Measurements from ENCODE around the gene SMIM3.

The SMIM3 gene

DNA sequence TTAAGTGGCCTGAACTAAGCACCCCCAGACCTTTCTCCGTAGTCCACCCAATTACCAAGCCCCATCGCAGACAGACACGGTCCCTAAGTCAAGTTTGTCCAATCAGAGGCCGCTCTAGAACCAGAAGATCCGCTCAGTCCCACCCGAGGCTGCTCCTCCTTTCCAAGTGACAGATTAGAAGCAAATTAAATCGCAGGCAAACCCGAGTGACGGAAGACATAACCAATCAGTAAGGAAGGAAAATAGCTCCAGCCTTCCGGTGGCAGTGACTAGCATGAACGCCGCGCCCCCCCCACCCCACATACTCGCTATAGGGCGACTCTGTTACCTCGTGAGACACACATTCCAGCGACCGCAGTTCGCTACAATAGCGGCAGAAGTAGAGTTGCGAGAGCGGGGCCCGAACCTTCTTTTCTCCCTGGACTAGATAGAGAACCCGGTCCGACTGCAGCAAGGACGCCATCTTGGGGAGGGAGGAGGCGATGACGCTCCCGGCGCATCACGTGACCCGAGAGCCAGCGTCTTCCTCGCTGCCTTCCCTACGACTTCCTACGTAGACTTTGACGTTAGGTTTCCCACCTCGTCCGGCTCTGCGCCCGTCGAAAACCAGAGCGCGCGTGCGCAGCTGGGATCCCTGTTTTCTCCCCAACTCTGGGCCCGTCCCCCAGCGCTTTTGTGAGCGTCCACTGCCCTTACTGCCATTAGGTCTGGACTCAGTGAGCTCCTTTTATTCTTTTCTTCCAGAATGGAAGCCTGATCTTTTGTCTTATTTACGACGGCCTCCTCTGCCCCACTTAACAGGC, 19.8 kb upstream of the SMIM3 start, which contains the start of gene DCTN4:
Gene DCTN4, minus strand, starts transcription at position 487 of the 803 bp plus-strand sequence. Its CDS starts 24 bp downstream, at position 463.
- peak within 1 kb of the TSS; percentile 92 for H3K4me2 ChIP-seq (ENCODE audit: low read depth, low read length, poor library complexity, severe bottlenecking)
- H3K9ac ChIP-seq (ENCODE audit: low read length): peak within 1 kb of the TSS; percentile 82
- no peaks in the 10 kb centered on the region for H3K9me2 ChIP-seq (replicated peaks; ENCODE audit: insufficient read depth, low read length)
- H3K27me3 ChIP-seq (ENCODE audit: low read length): no peaks in the 10 kb centered on the region
- no peaks in the 10 kb centered on the region for H4K20me1 ChIP-seq (ENCODE audit: low read depth, low read length)
- peaks cover 12% of the 10 kb centered on the region; the same call in 1 of the 2 replicates for H3K36me3 ChIP-seq (ENCODE audit: low read length)
- H3K79me2 ChIP-seq (ENCODE audit: insufficient read depth, low read length): peaks cover 37% of the 10 kb centered on the region
- peak within 1 kb of the TSS; percentile 93 for H3K4me3 ChIP-seq (ENCODE audit: insufficient read depth, low read length, poor library complexity, severe bottlenecking)
- no peaks in the 10 kb centered on the region for H3F3A ChIP-seq (ENCODE audit: insufficient read depth)
- TF ChIP-seq, protein P1, sequence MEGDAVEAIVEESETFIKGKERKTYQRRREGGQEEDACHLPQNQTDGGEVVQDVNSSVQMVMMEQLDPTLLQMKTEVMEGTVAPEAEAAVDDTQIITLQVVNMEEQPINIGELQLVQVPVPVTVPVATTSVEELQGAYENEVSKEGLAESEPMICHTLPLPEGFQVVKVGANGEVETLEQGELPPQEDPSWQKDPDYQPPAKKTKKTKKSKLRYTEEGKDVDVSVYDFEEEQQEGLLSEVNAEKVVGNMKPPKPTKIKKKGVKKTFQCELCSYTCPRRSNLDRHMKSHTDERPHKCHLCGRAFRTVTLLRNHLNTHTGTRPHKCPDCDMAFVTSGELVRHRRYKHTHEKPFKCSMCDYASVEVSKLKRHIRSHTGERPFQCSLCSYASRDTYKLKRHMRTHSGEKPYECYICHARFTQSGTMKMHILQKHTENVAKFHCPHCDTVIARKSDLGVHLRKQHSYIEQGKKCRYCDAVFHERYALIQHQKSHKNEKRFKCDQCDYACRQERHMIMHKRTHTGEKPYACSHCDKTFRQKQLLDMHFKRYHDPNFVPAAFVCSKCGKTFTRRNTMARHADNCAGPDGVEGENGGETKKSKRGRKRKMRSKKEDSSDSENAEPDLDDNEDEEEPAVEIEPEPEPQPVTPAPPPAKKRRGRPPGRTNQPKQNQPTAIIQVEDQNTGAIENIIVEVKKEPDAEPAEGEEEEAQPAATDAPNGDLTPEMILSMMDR (IDR thresholded peaks at IDR 0.05; ENCODE audit: insufficient read depth, low read length, poor library complexity, severe bottlenecking): no peak
- TF ChIP-seq EZH2phosphoT487 (conservative IDR thresholded peaks at IDR 0.05; ENCODE audit: low read length): no peak
- H3K27ac ChIP-seq (ENCODE audit: low read depth, low read length): peak within 1 kb of the TSS; percentile 79
- H3K9me3 ChIP-seq (ENCODE audit: insufficient read depth, low read length): no peaks in the 10 kb centered on the region
- peak within 1 kb of the TSS; percentile 82 for H2AFZ ChIP-seq (ENCODE audit: low read depth, low read length, severe bottlenecking)

DNA sequence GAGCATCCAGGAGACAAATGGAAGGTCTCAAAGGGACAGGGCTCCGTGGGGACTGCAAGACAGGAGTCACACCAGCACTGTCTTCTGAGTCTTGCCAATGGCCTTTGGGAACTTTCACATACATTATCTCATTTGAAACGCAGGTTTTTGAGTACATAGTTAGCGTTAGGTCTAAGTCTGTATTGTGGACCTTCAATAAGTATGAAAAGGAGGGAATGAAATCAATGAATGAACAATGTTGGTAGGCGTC, 19.3 kb upstream of the SMIM3 start:
- peak overlapping the region; percentile 92 for H3K4me2 ChIP-seq (ENCODE audit: low read depth, low read length, poor library complexity, severe bottlenecking)
- peak overlapping the region; percentile 82 for H2AFZ ChIP-seq (ENCODE audit: low read depth, low read length, severe bottlenecking)
- H3K36me3 ChIP-seq (ENCODE audit: low read length): 0 out of 2 replicates have a peak, but pooled peaks cover 9% of the 10 kb centered on the region
- H3K9me3 ChIP-seq (ENCODE audit: insufficient read depth, low read length): no peaks in the 10 kb centered on the region
- peaks cover 33% of the 10 kb centered on the region for H3K79me2 ChIP-seq (ENCODE audit: insufficient read depth, low read length)
- no peaks in the 10 kb centered on the region for H3K27me3 ChIP-seq (ENCODE audit: low read length)
- TF ChIP-seq, protein P1 (IDR thresholded peaks at IDR 0.05; ENCODE audit: insufficient read depth, low read length, poor library complexity, severe bottlenecking): no peak
- H3F3A ChIP-seq (ENCODE audit: insufficient read depth): no peaks in the 10 kb centered on the region
- peak overlapping the region; percentile 79 for H3K27ac ChIP-seq (ENCODE audit: low read depth, low read length)
- peak overlapping the region; percentile 82 for H3K9ac ChIP-seq (ENCODE audit: low read length)
- peak overlapping the region; percentile 93 for H3K4me3 ChIP-seq (ENCODE audit: insufficient read depth, low read length, poor library complexity, severe bottlenecking)
- H3K9me2 ChIP-seq (replicated peaks; ENCODE audit: insufficient read depth, low read length): no peaks in the 10 kb centered on the region
- no peaks in the 10 kb centered on the region for H4K20me1 ChIP-seq (ENCODE audit: low read depth, low read length)

DNA sequence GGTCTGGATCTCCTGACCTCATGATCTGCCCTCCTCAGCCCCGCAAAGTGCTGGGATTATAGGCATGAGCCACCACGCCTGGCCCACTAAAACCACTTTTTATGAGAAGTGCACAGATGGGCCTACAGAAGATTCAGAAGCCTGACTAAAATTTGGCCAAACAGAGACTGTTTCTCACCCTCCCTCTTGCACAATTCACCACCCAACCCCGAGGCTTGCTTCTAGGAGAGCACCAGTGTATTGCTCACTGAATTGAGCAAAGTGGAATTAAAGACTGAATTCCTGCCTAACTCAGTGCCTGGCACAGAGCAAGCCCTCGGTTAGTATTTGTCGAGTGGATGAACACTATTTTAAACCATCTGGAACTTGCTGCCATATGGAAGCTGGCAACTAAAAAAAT, 16.3 kb upstream of the SMIM3 start:
- no peak for TF ChIP-seq EZH2phosphoT487 (conservative IDR thresholded peaks at IDR 0.05; ENCODE audit: low read length)
- TF ChIP-seq, protein P1 (IDR thresholded peaks at IDR 0.05; ENCODE audit: insufficient read depth, low read length, poor library complexity, severe bottlenecking): no peak
- H4K20me1 ChIP-seq (ENCODE audit: low read depth, low read length): no peaks in the 10 kb centered on the region
- no peak overlapping the region for H2AFZ ChIP-seq (ENCODE audit: low read depth, low read length, severe bottlenecking)
- H3K9me2 ChIP-seq (replicated peaks; ENCODE audit: insufficient read depth, low read length): no peaks in the 10 kb centered on the region
- no peak overlapping the region for H3K4me2 ChIP-seq (ENCODE audit: low read depth, low read length, poor library complexity, severe bottlenecking)
- no peak overlapping the region for H3K27ac ChIP-seq (ENCODE audit: low read depth, low read length)
- no peak overlapping the region for H3K4me3 ChIP-seq (ENCODE audit: insufficient read depth, low read length, poor library complexity, severe bottlenecking)
- no peaks in the 10 kb centered on the region for H3K27me3 ChIP-seq (ENCODE audit: low read length)
- no peaks in the 10 kb centered on the region for H3K36me3 ChIP-seq (ENCODE audit: low read length)
- no peaks in the 10 kb centered on the region for H3F3A ChIP-seq (ENCODE audit: insufficient read depth)
- H3K9ac ChIP-seq (ENCODE audit: low read length): no peak overlapping the region
- no peaks in the 10 kb centered on the region for H3K9me3 ChIP-seq (ENCODE audit: insufficient read depth, low read length)
- peaks cover 11% of the 10 kb centered on the region for H3K79me2 ChIP-seq (ENCODE audit: insufficient read depth, low read length)
